Transverse colon (tissue), 4 donors: Measurements from ENCODE around the gene SLIT3.

Experiments used
- CTCF ChIP-seq, 5 experiments: fragments of 200-600 bp in 3 of 5; fragments of 450-650 bp in 2 of 5; sonication (generic) in 3 of 5; IDR thresholded peaks; 1 replicate in 2 of 5; 2 replicates in 3 of 5; pipeline ENCODE4 v1.5.1; 2016 to 2017; ENCODE audit warnings: antibody characterized with exemption in 5 of 5, inconsistent platforms in 3 of 5, mild to moderate bottlenecking in 2 of 5, moderate library complexity in 1 of 5
- EP300 ChIP-seq: sonication (generic); formaldehyde crosslinking; IDR thresholded peaks from one replicate; pipeline ENCODE4 v1.6.1; 2017; ENCODE audit warnings: antibody characterized with exemption, low read depth
- POLR2AphosphoS5 ChIP-seq, 3 donors: sonication (generic); formaldehyde crosslinking; IDR thresholded peaks; one replicate each; pipeline ENCODE4 v1.6.1; 2016; ENCODE audit warnings: antibody characterized with exemption in 3 of 3

- TF ChIP-seq CTCF (IDR thresholded peaks at IDR 0.05), result no peak
- no peak for TF ChIP-seq POLR2AphosphoS5 (IDR thresholded peaks at IDR 0.05)
- no peak for TF ChIP-seq EP300
These were observed 220.5 kb downstream of the SLIT3 start for GRCh38 chr5:169080448-169080911.
